HG02938 (cell line): ENCODE data around the gene ABCC12.
"Not testable (repeated sequence)": the region's sequence is repeated elsewhere in the genome, so short reads cannot be mapped to it uniquely, and the experiment has no call there.

Source experiments
- ATAC-seq: cut with Tn5 transposase; IDR thresholded peaks from one replicate; pipeline ENCODE4 v1.9.1; 2021; ENCODE audit warnings: mild to moderate bottlenecking, moderate library complexity; ENCODE audit not compliant: unreplicated experiment

ABCC12 gene

DNA sequence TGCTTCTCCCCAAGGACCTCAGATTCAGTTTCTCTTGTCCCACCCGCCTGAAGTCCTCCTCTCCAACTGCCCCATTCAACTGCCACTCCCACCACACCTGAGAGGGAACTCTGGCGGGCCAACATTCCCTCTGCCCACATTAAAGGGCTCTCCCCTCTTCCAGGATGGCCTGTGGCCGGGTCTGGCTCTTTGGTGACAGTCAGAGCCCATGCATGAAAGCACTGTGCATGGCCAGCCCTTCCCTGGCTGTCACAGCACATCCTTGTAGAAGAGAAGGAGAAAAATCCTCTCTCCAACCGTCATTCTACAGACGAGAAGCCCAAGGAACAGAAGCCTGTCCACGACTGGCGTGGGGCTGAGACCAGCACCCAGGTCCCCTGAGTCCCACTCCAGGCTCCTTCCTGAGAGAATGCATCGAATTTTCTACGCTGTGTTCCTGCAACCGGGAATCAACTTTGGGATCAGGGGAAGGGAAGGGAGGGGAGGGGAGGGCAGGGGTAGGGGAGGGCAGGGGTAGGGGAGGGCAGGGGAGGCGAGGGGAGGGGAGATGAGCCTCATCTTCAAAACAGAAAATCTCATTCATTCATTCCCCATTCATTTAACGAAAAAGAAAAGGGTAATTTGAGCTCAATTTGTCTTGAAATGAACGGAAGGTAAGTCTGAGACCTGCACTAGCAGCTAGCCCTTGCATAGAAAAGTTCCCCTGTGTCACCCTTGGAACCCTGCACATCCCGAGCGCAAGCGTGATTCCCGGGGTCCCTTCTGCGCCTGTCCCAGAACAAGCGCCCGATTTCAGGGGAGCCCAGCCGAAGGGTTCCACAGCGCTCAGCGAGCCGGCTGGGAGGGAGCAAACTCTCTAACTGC, at the start of gene ABCC12:
ABCC12 (minus strand) TSS at position 68 of the 864 bp plus-strand sequence. CDS start 9,569 bp downstream, outside the sequence.
- no peak for ATAC-seq

DNA sequence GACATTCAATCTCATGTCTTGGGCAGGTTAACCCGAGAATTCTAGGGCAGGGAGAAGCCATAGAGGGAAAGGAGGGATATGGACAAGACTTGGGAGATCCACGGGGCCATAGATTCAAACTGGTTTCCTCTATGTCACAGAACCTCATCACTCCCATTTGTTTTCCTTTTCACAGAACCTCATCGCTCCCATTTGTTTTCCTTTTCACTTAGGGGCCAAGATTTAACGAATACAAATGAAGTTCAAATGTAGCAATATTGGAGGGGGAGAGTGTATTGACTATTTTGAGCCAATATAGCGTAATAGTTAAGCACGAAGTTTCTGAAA, 49.0 kb upstream of the ABCC12 start:
- ATAC-seq, result no peak

DNA sequence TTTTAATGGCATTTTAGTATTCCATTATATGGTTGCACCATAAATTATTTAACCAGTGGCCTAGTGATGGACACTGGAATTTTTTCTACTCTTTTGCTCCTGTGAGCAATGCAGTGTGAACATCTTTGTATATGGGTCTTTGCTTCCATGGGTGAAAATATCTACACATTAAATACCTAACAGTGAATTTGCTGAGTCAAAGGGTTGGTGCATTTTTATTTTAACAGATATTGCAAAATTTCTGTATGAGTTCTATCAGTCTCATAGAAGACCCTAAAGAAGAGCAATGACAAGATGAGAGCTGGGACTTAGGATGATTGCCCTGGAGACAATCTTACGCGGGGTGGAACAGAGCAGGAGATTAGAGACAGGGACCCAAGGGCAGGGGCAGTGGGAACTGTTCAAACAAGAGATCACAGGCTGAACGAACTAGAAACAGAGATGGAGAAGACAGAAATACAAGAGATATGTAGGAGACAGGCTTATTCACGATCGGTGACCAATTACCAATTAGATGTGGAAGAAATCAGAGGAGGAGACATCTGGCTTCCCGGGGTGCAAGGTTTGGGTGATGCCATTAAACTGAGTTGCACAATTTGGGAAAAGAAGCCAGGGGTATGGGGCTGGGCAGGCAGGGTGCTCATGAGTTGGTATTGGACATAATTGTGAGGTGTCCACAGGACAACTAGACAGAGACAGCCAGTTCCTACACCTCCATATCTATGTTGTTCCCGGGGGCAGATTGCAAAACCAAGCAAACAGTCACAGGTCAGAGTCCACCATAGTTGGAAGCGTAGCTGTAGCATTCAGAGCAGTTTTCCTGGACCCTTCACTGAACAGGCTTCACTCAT, 48.4 kb upstream of the ABCC12 start:
- no peak for ATAC-seq

DNA sequence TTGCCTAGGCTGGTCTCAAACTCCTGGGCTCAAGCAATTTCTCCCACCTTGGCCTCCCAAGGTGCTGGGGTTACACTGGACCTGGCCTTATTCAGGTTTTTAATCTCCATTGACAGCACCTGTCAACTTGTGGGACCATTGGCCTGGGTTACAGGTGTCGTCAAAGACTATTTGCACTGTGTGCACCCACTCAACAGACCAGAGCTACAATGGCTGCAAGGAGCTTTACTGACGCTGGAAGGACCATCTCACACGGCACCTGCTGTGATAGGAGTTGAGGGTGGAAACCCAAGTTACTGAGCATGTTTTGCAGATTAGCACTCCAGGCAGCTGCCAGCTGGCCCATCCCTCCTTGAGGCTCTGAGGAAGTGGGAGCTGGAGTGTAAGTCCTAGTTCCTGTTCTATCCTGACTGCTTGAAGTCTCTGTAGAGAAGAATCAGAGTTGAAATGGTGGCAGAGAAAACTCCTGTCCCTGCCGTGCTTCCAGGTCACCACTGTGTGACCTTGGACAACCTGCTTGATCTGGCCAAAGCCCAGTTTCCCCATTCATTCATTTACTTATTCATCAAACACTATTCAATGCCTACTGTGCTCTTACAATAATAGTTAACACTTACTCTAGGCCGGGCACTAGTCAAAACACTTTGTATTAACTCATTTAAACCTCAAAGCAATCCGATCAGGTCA, 45.9 kb upstream of the ABCC12 start:
- no peak for ATAC-seq

DNA sequence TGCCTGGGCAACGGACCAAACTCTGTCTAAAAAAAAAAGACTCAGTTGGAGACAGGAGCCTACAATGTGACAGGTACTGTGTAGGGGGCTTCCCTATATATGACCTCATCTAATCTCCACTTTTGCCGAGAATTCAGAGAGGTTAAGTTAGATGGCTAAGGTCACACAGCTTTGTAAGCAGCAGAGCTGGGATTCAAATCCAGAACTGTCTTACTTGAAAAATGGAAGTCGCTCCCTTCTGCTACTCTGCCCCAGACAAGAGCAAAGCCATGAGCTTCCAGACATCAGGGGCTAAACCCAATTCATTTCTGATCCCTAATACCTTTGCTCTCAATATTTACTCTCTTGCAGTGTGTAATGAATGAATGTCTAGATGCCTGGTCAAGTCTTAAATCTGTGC, 41.5 kb upstream of the ABCC12 start:
- no peak for ATAC-seq

DNA sequence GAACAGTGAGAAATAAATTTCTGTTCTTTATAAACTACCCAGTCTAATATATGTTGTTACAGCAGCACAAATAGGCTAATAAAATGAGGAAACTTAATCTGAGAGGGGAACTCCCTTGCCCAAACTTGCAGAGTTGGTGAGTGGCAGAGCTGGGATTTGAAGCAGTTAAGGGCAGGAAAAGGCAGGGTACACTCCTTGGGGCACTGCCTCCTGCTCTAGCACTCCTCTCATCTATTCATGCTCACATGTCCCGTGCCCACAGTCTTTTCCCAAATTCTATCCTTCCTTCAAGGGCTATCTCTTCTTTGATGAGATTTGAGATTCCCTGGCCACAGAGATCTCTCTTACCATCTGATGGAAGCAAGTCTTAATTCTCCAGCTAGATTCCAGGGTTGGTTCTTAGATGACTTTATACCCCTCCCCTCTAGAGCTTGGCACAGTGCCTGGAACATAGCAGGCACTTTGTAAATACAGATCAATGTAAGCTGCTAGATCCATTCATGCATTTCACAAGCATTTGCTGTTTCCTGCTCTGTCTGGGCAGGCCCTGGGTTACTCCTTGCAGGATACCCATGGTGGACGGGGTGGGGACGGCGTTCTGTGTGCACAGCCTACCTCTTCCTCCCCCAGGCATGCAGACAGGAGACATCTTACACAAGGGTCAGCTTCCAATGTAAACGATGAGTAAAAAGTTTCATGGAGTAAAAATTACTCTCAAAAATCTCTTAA, 39.2 kb upstream of the ABCC12 start:
- ATAC-seq, result no peak

DNA sequence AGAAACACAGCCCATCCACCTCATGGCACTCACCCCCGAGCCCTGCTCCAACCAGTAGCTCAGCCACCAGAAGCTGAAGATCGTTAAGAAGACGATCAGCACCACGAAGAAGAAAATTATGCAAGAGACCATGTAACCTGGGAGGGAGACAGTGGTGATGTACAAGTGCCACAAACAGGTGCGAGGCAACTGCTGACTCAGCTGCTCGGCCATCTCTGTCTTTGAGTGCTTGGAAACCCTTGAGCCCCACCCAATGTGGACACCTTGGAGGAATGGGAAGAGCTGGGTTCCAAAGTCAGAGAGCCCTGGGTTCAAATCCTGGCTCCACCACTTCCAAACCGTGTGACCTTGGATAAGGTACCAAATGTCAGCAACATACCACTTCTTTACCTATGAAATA, 38.1 kb upstream of the ABCC12 start:
- ATAC-seq, result no peak

DNA sequence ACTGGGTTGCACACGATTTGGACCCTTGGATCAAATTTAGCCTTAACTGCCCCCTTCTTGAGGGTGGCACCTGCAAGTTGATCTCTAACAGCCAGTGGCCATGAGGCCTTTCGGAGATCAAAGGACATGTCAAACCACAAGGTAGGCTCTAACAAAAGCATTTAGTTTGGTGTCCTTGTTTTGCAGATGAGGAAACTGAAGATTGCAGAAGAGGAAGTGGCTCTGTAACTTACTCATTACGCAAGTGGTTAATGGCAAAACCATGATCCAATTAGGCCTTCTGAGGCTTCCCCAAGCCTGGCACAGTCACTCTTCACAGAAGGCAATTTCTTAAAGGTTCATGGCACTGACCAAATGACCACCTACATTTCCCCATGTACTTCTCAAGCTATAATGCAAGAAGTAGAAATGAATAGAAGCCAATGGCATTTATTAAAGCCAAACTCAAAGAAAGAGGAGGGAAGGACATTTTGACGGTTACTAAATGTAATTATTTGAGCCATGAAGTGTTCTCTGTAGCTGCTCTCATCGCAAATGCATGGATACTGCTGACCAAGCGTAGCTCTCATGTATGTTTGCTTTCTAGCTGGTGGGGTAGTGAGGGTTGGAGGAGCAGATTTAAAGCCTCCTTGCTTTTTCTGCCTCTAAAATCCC, 32.8 kb upstream of the ABCC12 start:
- peak; percentile 89 for ATAC-seq

DNA sequence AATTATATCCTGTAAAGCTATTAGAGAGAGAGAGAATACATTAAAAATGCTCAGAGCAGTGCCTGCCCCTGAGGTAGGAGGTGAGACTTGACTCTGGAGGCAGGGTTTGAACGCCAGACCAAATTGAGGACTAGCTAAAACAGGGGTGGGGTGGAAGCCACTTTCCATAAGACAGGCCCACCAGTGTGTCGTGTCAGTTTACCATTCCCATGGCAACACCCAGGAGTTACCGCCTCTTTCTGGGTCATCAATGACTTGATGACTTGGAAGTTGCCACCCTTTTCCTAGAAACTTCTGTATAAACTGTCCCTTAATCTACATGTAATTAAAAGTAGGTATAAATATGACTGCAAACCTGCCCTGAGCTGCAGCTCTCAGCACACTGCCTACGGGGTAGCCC, 32.0 kb upstream of the ABCC12 start:
- ATAC-seq, result no peak

DNA sequence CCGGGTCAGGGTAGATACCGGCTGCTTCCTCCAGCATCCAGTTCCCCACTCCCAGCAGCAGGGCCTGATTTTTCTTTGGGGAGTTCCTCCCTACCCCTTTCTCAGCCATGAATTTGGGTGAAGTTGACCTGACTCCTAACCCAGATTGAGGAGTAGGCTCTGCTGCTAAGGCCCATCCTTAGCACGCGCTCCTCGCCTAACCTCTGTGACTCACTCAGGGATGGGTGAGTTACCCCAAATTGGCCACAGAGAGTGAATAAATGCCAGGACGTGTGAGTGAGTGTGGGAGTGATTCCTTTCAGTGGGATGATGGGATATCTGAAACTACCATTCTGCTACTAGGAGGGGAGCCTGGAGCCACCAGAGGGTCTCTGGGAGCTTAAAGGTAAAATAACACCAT, 28.9 kb upstream of the ABCC12 start:
- no peak for ATAC-seq

DNA sequence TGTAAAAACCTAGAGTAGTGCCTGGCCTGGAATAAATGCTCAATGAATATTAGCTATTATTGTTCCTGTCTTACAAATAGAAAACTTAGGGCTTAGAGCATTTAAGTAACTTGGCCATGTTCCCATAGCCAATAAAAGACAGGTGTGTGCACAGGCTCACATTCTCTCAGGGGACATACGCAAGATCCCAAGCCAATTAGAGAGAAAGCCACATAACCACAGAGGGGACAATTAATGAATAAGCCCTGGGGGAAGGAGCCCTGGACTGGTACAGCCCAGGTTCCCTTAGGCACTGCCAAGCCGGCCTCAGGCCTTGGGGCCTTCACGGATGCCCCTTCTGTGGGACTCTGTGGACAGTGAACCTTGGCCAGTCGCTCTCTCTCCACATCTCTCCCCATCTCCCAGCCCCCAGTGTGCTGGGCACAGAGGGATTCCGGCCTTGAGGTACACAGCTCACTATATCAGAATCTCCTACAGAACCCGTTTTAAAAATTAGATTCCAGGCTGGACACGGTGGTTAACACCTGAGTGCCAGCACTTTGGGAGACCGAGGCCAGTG, 27.3 kb upstream of the ABCC12 start:
- ATAC-seq, result no peak

DNA sequence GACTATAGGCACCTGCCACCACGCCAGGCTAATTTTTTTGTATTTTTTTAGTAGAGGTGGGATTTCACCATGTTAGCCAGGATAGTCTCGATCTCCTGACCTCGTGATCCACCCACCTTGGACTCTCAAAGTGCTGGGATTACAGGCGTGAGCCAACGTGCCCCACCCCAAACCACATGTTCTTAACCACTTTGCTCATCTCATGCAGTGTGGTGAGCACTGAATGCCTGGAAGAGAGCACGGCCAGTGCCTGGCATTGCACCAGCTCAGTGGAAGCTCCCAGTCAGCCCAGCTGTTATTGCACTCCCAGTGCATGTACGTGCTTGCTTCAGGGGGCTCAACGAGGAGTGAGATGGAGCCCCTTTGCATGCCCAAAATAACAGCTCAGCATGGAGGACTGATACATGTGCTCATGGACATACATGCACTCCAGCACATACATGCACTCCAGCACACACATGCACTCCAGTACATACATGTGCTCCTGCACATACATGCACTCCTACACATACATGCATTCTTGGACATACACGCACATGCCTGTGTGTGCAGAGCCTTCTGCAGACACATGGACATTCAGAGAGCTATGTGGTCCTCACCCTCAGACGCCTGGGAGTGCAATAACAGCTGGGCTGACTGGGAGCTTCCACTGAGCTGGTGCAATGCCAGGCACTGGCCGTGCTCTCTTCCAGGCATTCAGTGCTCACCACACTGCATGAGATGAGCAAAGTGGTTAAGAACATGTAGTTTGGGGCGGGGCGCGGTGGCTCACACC, 26.1 kb upstream of the ABCC12 start:
- ATAC-seq, result not testable (repeated sequence)

DNA sequence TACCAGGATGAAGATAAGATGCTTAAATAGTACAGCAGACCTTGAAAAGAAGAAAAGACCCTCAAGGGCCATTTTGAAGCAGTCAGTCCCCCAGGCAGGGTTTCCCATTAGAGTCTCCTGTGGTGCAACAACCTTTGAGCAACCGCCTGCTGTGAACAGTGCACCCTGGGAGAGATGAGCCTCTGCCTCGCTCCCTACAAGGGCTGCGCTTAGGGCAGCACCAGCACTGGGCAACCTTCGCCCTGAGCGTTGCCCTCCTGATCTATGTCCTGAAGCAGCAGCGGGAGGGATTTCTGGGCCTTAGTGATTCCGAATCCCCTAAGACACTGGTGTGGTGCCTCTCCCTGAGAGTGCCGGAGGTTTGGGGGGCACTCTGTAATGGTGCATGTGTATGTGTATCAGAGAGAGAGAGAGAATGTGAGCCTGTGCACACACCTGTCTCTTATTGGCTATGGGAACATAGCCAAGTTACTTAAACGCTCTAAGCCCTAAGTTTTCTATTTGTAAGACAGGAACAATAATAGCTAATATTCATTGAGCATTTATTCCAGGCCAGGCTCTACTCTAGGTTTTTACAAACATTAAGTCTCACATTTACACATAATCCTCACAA, 25.2 kb upstream of the ABCC12 start:
- no peak for ATAC-seq

DNA sequence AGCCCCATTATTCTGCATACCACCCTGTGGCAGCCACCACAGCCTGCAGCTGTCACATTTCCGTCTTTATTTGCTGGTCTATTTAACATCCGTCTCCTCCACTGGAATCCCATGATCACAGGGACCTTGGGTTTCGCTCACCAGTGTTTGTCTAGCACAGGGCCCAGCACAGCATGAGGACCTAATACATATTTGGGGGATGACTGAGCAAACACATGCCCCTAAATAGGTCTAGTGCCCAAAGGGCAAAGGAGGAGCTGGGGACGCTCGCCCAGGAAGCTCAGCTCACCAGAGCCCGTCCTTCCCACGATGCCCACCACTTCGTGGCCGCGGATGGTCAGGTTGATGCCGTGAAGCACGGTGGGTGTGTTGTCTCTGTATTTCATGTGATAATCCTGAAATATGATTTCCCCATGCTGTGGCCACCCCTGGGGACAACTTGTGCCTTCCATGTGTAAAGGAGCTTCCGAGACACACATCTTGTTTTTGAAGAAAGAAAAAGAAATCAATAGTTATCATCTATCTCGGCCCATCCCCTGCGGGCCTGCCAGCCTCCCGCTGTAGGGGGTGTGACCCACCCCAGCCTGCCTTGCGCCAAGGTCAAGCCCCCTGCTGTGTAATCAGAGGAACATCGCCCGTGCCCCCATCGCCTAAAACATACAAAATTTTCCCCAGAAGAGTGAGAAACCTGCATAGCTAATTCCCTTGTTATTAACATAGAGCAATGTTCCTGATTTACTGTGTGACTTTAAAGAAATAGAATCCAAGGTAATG, 21.0 kb upstream of the ABCC12 start:
- ATAC-seq, result no peak

DNA sequence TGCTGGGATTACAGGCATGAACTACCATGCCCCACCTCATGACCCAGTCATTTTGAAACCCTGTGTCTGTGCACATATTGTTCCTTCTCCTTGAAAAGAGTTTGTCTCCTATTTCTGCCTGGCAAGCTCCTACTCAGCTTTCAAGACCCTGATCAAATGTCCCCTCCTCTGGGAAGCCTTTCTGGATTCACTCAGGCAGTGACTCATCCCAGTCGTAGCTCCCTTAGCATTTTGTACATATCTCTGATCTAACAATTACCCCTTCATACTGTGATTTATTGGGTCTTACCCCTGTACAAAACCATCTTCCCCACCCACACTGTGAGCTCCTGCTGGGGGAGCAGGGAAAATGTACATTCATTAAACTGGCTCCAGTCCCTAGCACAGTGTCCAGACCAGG, 18.1 kb upstream of the ABCC12 start:
- ATAC-seq, result no peak

DNA sequence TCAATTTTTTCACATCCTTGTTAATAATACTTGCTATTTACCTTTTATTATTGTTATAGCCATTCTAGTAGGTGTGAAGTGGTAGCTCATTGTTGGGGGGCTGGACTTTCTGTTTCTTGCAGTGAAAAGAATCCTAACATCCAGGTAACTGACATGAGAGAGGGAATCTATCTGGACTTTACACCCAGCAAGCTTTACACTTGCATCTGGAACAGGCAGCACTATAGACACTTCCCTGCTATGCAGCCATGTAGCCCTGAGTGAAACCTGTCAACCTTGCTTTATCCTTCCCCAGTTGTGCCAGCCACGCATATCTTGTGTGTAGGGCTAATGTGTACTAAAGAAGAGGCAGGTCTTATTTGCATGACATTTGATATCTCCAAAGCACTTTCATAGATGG, 16.9 kb upstream of the ABCC12 start:
- ATAC-seq, result no peak

DNA sequence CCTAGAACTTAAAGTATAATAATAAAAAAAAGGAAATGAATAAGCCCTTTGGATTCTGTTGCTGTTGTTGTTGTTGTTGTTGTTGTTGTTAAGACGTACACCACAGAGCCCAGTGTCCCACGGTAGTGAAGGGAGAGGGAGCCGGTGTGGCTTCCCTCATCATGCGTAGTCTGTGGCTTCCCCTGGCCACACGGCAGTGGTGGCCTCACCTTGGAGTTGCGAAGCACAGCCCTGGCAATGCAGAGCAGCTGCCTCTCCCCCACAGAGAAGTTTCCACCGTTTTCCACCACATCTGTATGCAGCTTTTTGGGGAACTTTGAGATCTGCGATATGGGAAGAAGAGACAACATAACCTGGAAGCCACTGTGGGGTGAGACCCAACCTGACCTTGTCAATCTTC, 14.1 kb upstream of the ABCC12 start:
- no peak for ATAC-seq

DNA sequence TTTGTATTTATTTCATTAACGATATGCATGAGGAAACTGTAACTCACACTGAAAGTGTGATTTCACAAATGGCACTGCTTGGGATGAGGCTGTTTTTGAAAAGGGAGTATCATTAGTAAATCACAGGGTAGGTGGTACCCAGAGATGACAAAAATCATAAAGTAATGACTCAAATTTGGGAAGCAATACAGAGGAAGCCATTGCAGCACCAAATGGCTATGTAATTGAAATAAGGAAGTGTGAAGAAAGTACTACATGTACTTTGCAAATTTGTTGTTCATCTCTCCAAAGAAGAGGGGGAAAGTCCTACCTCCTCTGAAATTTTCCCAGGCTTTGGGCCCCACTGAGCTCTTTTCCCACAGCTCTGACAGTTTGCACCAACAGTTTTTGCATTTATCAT, 12.3 kb upstream of the ABCC12 start:
- ATAC-seq, result no peak
